OCI-LY7 (cell line): ENCODE results near the gene TSPOAP1. TPM values are rescaled to one million over a fixed set of nuclear protein-coding genes. Genes with fewer than 3 reads are reported as not detected.

Experiments used
- BruUV-seq: library from RNA; stranded (reverse); fragments of 400-500 nt; replicated peaks from 2 replicates; lab custom pipeline; 2021; lab: Mats Ljungman, UMichigan
- CTCF ChIA-PET: fragments of 300-600 bp; sonication (Branson Sonifier 250); formaldehyde crosslinking; loops from one replicate; lab custom pipeline; 2022; ENCODE audit warnings: antibody characterized with exemption; ENCODE audit not compliant: unreplicated experiment; lab: Charles Lee
- POLR2A ChIA-PET: fragments of 300-600 bp; sonication (Branson Sonifier 250); formaldehyde crosslinking; loops from one replicate; lab custom pipeline; 2022; ENCODE audit warnings: antibody characterized with exemption; lab: Charles Lee
- DNase-seq: peaks from one replicate; pipeline ENCODE4 v3.0.0-alpha.2; 2015; ENCODE audit warnings: low spot score
- H2AFZ ChIP-seq: fragments of 200-600 bp; sonication (generic), shearing (Covaris generic); 2 replicates; pipeline ENCODE4 v1.6.1; 2014; ENCODE audit warnings: mild to moderate bottlenecking, antibody characterized with exemption, low read length, moderate library complexity
- H3K27ac ChIP-seq: fragments of 200-600 bp; sonication (generic); 2 replicates; pipeline ENCODE4 v1.5.1; 2014; ENCODE audit warnings: mixed run types, low read depth, mild to moderate bottlenecking, moderate library complexity, low read length, inconsistent platforms; ENCODE audit not compliant: poor library complexity, severe bottlenecking
- H3K36me3 ChIP-seq: fragments of 200-600 bp; sonication (generic); 2 replicates; pipeline ENCODE4 v1.6.1; 2014; ENCODE audit warnings: mild to moderate bottlenecking, antibody characterized with exemption, low read length, moderate library complexity, mixed read lengths; ENCODE audit not compliant: insufficient read depth
- H3K4me1 ChIP-seq: fragments of 200-600 bp; sonication (generic); 2 replicates; pipeline ENCODE4 v1.5.1; 2014; ENCODE audit warnings: mild to moderate bottlenecking, low read length; ENCODE audit not compliant: insufficient read depth, poor library complexity, severe bottlenecking
- H3K4me2 ChIP-seq: fragments of 200-600 bp; sonication (generic); 2 replicates; pipeline ENCODE4 v1.6.1; 2014; ENCODE audit warnings: mild to moderate bottlenecking, low read length
- H3K4me3 ChIP-seq: fragments of 200-600 bp; sonication (generic); 2 replicates; pipeline ENCODE4 v1.5.1; 2014; ENCODE audit warnings: mild to moderate bottlenecking, low read depth, low read length; ENCODE audit not compliant: poor library complexity, severe bottlenecking
- H3K79me2 ChIP-seq: fragments of 200-600 bp; sonication (generic); 2 replicates; pipeline ENCODE4 v1.6.1; 2016; ENCODE audit warnings: low read depth, mild to moderate bottlenecking, low read length, moderate library complexity, mixed read lengths; ENCODE audit not compliant: insufficient read depth
- H3K9me2 ChIP-seq: fragments of 200-600 bp; sonication (generic); 2 replicates; pipeline ENCODE4 v1.6.1; 2016; ENCODE audit warnings: mild to moderate bottlenecking, low read length, mixed read lengths; ENCODE audit not compliant: insufficient read depth
- H3K9me3 ChIP-seq: fragments of 200-600 bp; sonication (generic); 2 replicates; pipeline ENCODE4 v1.6.1; 2014; ENCODE audit warnings: mild to moderate bottlenecking, mixed run types, low read length, mixed read lengths
- H4K20me1 ChIP-seq: fragments of 200-600 bp; sonication (generic); 2 replicates; pipeline ENCODE4 v1.6.1; 2014; ENCODE audit warnings: mild to moderate bottlenecking, antibody characterized with exemption, low read length, moderate library complexity, mixed read lengths; ENCODE audit not compliant: insufficient read depth
- CTCF ChIP-seq: fragments of 200-600 bp; sonication (generic); conservative IDR thresholded peaks from 2 replicates; pipeline ENCODE4 v1.5.1; 2014; ENCODE audit warnings: mild to moderate bottlenecking, antibody characterized with exemption, low read length, moderate library complexity, mixed read lengths
- EZH2phosphoT487 ChIP-seq: fragments of 200-600 bp; sonication (generic); IDR thresholded peaks from 2 replicates; pipeline ENCODE4 v1.6.1; 2018; ENCODE audit warnings: low read depth, borderline replicate concordance, mild to moderate bottlenecking, mixed run types, antibody characterized with exemption, low read length, moderate library complexity, mixed read lengths
- intact Hi-C: fragments of 100-400 bp; cut with micrococcal nuclease; formaldehyde crosslinking; loops from one replicate; pipeline ENCODE4 v1.10.0; 2022; ENCODE audit not compliant: unreplicated experiment
- total RNA-seq, 2 experiments: library from RNA; depleted of rRNA in 1 of 2; stranded (reverse); fragments of >200 nt in 1 of 2; shearing (Covaris generic) in 1 of 2; gene quantifications; 2 replicates each; pipeline ENCODE4 v1.2.3, GENCODE V29; 2014 to 2022

Gene TSPOAP1
- total RNA-seq, 2 experiments from 2014 or later, result 24.0 to 50.6 TPM

GRCh38 chr17:58377093-58377601 is 48.6 kb upstream of the TSPOAP1 start:
- no peaks in the 10 kb centered on the region for H3K9me3 ChIP-seq
- BruUV-seq, result no TSS peak
- no peaks in the 10 kb centered on the region for H4K20me1 ChIP-seq
- H3K4me1 ChIP-seq, result peaks cover 5% of the 10 kb centered on the region
- no peak for DNase-seq
- TF ChIP-seq CTCF (no peak), EZH2phosphoT487 (no peak)
- intact Hi-C loops, result no loop called here
- POLR2A ChIA-PET, result interaction anchor here (0.5 kb wide), 1 partner anchor 253 kb away, joined by 3 read pairs; no protein-coding TSS in a partner anchor
- CTCF ChIA-PET, result no interaction called here
- no peak overlapping the region for H3K27ac ChIP-seq
- H3K79me2 ChIP-seq, result no peaks in the 10 kb centered on the region
- no peaks in the 10 kb centered on the region for H3K9me2 ChIP-seq
- no peak overlapping the region for H3K4me2 ChIP-seq
- no peak overlapping the region for H3K4me3 ChIP-seq
- no peaks in the 10 kb centered on the region for H3K36me3 ChIP-seq
- H2AFZ ChIP-seq, result no peak overlapping the region

- no peaks in the 10 kb centered on the region for H3K9me2 ChIP-seq
- TF ChIP-seq CTCF (no peak), EZH2phosphoT487 (no peak)
- no peak overlapping the region for H2AFZ ChIP-seq
- H3K4me2 ChIP-seq, result no peak overlapping the region
- no peaks in the 10 kb centered on the region for H3K36me3 ChIP-seq
- H3K4me3 ChIP-seq, result no peak overlapping the region
- ChIA-PET POLR2A (interaction anchor here (0.5 kb wide), 1 partner anchor 254 kb away, joined by 3 read pairs; no protein-coding TSS in a partner anchor), CTCF (no interaction called here)
- no peaks in the 10 kb centered on the region for H4K20me1 ChIP-seq
- no TSS peak for BruUV-seq
- no peaks in the 10 kb centered on the region for H3K4me1 ChIP-seq
- DNase-seq, result no peak
- no peaks in the 10 kb centered on the region for H3K79me2 ChIP-seq
- H3K9me3 ChIP-seq, result no peaks in the 10 kb centered on the region
- intact Hi-C loops, result no loop called here
- H3K27ac ChIP-seq, result no peak overlapping the region
Measured at GRCh38 chr17:58376472-58377000, 47.9 kb upstream of the TSPOAP1 start.

GRCh38 chr17:58375811-58376210 is 47.2 kb upstream of the TSPOAP1 start:
- H4K20me1 ChIP-seq, result no peaks in the 10 kb centered on the region
- H3K4me2 ChIP-seq, result no peak overlapping the region
- no peak for TF ChIP-seq CTCF
- no peak for TF ChIP-seq EZH2phosphoT487
- POLR2A ChIA-PET, result no interaction called here
- no peaks in the 10 kb centered on the region for H3K79me2 ChIP-seq
- no peak overlapping the region for H3K4me3 ChIP-seq
- CTCF ChIA-PET, result no interaction called here
- H2AFZ ChIP-seq, result no peak overlapping the region
- BruUV-seq, result no TSS peak
- H3K36me3 ChIP-seq, result no peaks in the 10 kb centered on the region
- no peaks in the 10 kb centered on the region for H3K9me2 ChIP-seq
- intact Hi-C loops, result no loop called here
- no peak for DNase-seq
- H3K9me3 ChIP-seq, result no peaks in the 10 kb centered on the region
- no peak overlapping the region for H3K27ac ChIP-seq
- H3K4me1 ChIP-seq, result no peaks in the 10 kb centered on the region
